ENCODE results near the gene EGF. TPM values are rescaled to one million over a fixed set of nuclear protein-coding genes. Genes with fewer than 3 reads are reported as not detected.

Gene EGF
- polyA plus RNA-seq, 3 donors from 2014 or later: 0.11 TPM; not detected in 2

DNA sequence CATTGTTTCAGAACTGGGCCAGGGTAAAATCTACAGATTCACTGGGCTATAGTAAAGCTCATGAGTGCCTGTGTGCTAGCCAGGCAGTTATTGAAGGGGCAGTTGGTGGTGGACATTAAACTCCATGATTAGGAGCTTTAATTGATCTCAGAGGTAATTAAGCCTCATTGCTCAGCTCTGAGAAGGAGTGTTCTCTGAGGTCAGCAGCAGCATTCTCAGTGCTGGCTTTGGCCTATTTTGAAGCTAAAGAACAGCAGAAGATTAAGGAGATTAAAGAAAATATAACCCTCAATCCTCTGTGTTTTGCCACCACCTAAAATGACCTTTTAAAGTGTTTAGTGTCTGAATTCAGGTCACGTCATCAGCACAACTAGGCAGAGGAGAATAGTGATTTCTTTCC lies 42.5 kb downstream of the EGF start:
- Mint-ChIP-seq H3K9me3 (no peaks in the 10 kb centered on the region), H3K36me3 (no peaks in the 10 kb centered on the region), H3K4me3 (no peak overlapping the region), H3K27ac (no peak overlapping the region), H3K4me1 (no peaks in the 10 kb centered on the region), H3K27me3 (ENCODE audit: low read depth in 3 of 3) (peaks cover 0 to 2% (median under 1%) of the 10 kb centered on the region in 3 donors)
- no peak for DNase-seq

DNA sequence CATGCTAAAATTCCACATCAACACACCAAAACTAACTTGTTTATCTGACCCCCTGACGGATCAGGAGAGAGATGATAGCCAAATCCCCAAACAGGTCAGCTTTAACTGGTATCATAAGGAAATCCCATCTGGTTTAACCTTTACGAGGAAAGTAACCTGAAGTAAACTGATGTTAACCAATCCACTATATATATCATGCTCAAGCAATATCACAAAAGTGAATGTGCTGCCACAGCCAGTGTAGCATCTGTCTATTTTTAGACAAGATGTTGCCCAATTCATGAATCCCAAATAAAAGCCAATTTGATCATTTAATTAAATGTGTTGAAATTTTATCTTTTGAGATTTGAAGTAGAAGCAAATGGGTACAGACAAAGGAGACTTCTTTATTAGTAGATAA lies 44.5 kb downstream of the EGF start:
- no peaks in the 10 kb centered on the region for H3K36me3 Mint-ChIP-seq
- H3K4me1 Mint-ChIP-seq: no peaks in the 10 kb centered on the region
- no peak overlapping the region for H3K27ac Mint-ChIP-seq
- H3K27me3 Mint-ChIP-seq (ENCODE audit: low read depth in 3 of 3): peaks cover 0 to 2% (median 0%) of the 10 kb centered on the region in 3 donors
- no peaks in the 10 kb centered on the region for H3K9me3 Mint-ChIP-seq
- DNase-seq: no peak
- H3K4me3 Mint-ChIP-seq: no peak overlapping the region

DNA sequence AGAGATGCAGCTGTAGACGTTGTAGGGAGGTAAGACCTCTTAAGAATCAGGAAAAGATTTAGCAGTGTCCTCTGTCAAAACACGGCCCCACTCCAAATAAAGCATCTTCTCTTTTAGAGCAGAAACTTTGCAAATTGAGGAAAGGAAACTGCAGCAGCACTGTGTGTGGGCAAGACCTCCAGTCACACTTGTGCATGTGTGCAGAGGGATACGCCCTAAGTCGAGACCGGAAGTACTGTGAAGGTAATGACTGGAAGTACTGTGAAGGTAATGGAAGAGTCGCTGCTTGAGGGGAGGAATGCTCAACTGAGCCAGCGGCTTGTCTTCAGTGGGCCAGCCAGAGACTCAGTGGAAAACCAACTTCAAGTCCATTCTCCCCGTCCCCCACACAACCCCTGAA lies 46.5 kb downstream of the EGF start:
- no peaks in the 10 kb centered on the region for H3K4me1 Mint-ChIP-seq
- no peak overlapping the region for H3K4me3 Mint-ChIP-seq
- no peaks in the 10 kb centered on the region for H3K9me3 Mint-ChIP-seq
- peaks cover 0 to 6% (median 0%) of the 10 kb centered on the region in 3 donors for H3K27me3 Mint-ChIP-seq (ENCODE audit: low read depth in 3 of 3)
- no peak for DNase-seq
- no peak overlapping the region for H3K27ac Mint-ChIP-seq
- no peaks in the 10 kb centered on the region for H3K36me3 Mint-ChIP-seq

DNA sequence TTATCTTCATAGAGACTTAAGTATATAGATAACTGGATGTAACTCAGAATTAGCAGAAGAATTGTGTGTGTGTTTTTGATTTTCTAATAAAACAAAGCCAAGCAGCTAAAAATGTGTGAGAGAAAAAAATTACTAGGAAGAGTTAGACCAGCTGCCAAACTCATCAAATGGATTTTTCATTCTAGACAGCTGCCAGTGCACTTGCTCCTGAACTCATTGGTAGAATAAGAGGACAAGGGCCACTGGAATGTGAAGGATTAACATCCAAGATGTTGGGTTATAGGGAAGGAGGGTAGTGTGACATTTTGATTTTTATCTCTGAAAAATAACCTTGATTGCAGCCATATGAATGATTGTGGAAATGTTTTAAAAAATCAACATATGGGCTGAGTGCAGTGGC lies 49.7 kb downstream of the EGF start:
- H3K4me1 Mint-ChIP-seq: no peaks in the 10 kb centered on the region
- no peaks in the 10 kb centered on the region for H3K9me3 Mint-ChIP-seq
- no peak overlapping the region for H3K4me3 Mint-ChIP-seq
- H3K27me3 Mint-ChIP-seq (ENCODE audit: low read depth in 3 of 3): peaks cover 0 to 3% (median under 1%) of the 10 kb centered on the region in 3 donors
- H3K36me3 Mint-ChIP-seq: no peaks in the 10 kb centered on the region
- no peak for DNase-seq
- no peak overlapping the region for H3K27ac Mint-ChIP-seq

DNA sequence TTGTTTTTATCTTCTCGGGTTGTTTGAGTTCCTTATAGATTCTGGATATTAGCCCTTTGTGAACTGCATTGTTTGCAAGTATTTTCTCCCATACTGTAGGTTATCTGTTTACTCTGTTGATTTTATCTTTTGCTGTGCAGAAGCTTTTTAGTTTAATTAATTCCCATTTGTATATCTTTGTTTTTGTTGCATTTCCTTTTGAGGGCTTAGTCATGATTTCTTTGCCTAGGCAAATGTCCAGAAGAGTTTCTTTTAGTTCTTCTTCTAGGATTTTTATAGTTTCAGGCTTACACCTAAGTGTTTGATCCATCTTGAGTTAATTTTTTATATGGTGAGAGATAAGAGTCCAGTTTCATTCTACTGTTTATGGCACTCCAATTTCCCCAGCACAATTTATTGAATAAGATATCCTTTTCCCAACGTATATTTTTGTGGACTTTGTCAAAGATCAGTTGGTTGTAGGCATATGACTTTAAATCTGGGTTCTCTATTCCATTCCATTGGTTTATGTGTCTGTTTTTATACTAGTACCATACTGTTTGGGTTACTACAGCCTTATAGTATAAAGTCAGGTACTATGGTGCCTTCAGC lies 54.3 kb downstream of the EGF start:
- Mint-ChIP-seq H3K9me3 (no peaks in the 10 kb centered on the region), H3K36me3 (no peaks in the 10 kb centered on the region), H3K4me1 (peaks cover 13 to 21% of the 10 kb centered on the region in 2 donors), H3K4me3 (no peak overlapping the region), H3K27me3 (ENCODE audit: low read depth in 3 of 3) (peaks cover 0 to 14% (median 3%) of the 10 kb centered on the region in 3 donors), H3K27ac (no peak overlapping the region)
- DNase-seq: no peak

DNA sequence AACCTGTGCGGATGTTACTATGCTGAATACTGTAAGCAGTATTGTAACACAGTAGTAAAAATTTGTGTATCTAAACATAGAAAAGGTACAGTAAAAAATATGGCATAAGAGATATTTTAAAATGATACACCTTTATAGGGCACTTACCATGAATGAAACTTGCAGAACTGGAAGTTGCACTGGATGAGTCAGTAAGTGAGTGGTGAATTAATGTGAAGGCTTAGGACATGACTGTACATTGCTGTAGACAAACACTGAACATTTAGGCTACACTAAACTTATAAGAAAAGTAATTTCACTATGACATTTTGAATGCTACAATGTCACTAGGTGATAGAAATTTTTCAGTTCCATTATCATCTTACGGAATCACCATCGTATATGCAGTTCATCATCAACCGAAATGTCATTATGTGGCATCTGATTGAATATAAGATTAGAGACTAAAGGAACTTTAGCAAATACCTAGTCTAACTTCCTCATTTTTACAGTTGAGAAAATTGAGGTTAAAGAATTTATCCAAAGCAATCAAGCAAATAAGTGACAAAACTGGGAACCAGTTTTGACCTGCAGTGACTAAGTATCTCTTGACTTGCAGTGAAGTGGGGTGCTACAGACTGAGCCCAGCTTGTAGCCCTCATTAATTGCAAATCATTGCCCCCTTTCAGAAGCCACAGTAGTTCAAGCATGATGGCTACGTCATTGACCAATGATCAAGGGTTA lies 55.3 kb downstream of the EGF start:
- H3K4me1 Mint-ChIP-seq: peaks cover 23 to 31% of the 10 kb centered on the region in 2 donors
- H3K36me3 Mint-ChIP-seq: no peaks in the 10 kb centered on the region
- no peak for DNase-seq
- no peaks in the 10 kb centered on the region for H3K9me3 Mint-ChIP-seq
- no peak overlapping the region for H3K27ac Mint-ChIP-seq
- H3K4me3 Mint-ChIP-seq: no peak overlapping the region
- H3K27me3 Mint-ChIP-seq (ENCODE audit: low read depth in 3 of 3): peaks cover 0 to 13% (median 3%) of the 10 kb centered on the region in 3 donors

DNA sequence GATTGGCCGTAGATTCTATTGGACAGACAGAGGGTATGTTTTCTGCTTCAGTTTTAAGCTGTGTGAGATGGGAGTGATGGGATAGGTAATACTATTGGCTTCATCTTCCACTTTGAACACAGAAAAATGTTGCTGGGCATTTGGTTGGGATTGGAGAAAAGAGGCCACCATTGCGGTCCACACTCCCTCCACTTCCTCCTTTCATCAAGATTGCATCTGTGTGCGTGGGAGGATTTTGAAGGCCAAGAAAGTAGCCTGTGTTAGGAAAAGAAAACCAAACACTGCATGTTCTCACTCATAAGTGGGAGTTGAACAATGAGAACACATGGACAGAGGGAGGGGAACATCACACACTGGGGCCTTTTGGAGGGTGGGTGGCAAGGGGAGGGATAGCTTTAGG lies 56.4 kb downstream of the EGF start:
- Mint-ChIP-seq H3K9me3 (no peaks in the 10 kb centered on the region), H3K36me3 (no peaks in the 10 kb centered on the region), H3K4me3 (peak overlapping the region in 1 of 5 donors; percentile 20), H3K27me3 (ENCODE audit: low read depth in 3 of 3) (peaks cover 0 to 10% (median 3%) of the 10 kb centered on the region in 3 donors), H3K4me1 (peaks cover 28 to 39% of the 10 kb centered on the region in 2 donors), H3K27ac (no peak overlapping the region)
- DNase-seq: no peak

DNA sequence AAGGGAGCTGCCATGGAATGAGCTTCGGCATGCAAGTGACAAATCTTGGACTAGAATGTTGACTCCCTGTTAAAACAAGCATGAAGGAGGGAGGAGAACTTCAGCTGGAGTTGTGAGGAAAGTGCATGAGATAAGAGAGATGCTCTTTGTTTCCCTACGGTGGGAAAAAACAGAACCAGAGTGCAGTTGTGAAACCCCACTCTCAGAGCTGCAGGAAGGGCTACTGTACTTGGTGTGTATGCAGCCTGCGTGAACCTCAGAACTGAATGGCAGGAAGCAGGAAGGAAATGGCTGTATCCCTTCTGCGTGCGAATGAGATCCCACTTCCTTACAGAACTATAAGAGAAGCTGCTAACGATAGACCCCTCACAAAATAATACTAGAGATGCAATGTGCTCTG lies 57.2 kb downstream of the EGF start:
- H3K4me3 Mint-ChIP-seq: peak overlapping the region; percentile 50 to 78 (median 72)
- H3K4me1 Mint-ChIP-seq: peaks cover 28 to 39% of the 10 kb centered on the region in 2 donors
- peak overlapping the region in 2 of 6 donors; percentile 1 to 7 for H3K27ac Mint-ChIP-seq
- DNase-seq: no peak
- no peaks in the 10 kb centered on the region for H3K36me3 Mint-ChIP-seq
- H3K9me3 Mint-ChIP-seq: no peaks in the 10 kb centered on the region
- H3K27me3 Mint-ChIP-seq (ENCODE audit: low read depth in 3 of 3): peaks cover 0 to 10% (median 3%) of the 10 kb centered on the region in 3 donors

DNA sequence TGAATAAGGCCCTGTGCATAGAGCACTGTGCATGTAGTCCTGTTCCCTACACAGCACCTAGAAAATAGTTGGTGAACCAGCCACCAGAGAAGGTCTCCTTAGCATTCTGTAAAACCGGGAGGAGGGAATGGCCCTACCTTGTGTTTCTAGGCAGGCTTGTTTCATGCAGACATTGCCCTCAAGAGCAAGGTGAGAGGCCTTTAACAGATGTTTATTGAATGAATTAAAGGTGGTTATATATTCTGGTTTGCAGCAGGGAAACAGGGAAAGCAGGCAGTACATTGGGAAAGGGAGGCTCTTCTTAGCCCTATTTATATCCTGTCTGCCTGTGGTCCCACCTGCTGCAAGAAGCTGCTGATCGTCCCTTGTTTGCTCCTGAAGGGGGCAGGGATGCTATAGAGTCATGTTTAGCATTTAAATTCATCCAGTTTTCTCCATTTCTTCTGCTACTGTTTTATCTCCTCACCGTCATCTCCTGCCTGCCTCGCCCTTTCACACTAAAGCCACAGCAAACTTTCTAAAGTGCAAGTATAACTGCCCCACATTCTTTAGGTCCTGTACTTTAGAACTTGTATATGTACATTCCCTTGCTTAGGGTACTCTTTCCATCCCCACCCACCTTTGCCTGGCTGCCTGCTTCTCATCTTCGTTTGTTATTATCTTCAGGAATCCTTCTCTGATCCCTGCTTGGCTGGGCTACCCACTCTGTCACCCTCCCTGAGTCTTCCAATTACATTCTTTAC lies 60.3 kb downstream of the EGF start:
- peaks cover 0 to 7% (median 4%) of the 10 kb centered on the region in 3 donors for H3K27me3 Mint-ChIP-seq (ENCODE audit: low read depth in 3 of 3)
- no peaks in the 10 kb centered on the region for H3K36me3 Mint-ChIP-seq
- peak overlapping the region in 1 of 6 donors; percentile 8 for H3K27ac Mint-ChIP-seq
- H3K4me3 Mint-ChIP-seq: peak overlapping the region in 2 of 5 donors; percentile 9 to 40
- H3K4me1 Mint-ChIP-seq: peaks cover 28 to 39% of the 10 kb centered on the region in 2 donors
- DNase-seq: no peak
- no peaks in the 10 kb centered on the region for H3K9me3 Mint-ChIP-seq

DNA sequence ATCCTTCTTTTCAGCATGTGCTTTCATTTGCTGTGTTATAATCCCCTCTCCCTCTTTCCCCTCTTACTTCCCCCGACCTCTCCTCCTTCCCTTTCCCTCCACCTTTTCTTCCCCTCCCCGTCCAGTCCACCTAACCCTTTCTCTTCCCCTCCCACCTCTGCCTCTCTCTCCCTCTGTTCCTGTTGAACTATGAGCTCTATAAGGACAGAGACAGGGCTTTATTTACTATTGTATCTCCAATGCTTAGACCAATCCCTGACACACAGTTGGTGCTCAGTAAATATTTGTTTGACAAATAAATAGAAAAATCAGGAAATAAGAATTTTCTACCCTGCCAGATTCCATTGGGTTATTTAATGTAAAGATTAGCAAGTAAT lies 60.8 kb downstream of the EGF start:
- H3K27ac Mint-ChIP-seq: peak overlapping the region in 1 of 6 donors; percentile 8
- DNase-seq: no peak
- H3K36me3 Mint-ChIP-seq: no peaks in the 10 kb centered on the region

DNA sequence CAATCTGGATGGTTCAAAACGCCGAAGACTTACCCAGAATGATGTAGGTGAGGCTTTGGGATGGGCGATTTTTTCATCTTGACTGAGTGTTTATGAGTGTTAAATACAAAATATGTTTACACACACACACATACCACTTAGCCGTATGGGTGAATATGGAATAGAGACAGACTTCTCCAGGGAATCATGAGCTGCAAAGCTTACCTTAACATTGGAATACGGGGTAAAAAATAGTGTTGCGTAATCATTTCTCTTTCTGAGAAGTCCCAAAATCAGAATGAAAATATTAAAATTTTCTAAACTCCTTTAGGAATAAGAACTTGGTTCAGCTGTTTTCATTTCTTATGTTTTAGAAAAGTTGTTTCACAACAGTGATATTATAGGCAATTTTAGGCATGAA lies 63.5 kb downstream of the EGF start:
- no peak overlapping the region for H3K27ac Mint-ChIP-seq
- no peak overlapping the region for H3K4me3 Mint-ChIP-seq
- no peaks in the 10 kb centered on the region for H3K36me3 Mint-ChIP-seq
- H3K4me1 Mint-ChIP-seq: peaks cover 15 to 19% of the 10 kb centered on the region in 2 donors
- peaks cover 2 to 4% (median 3%) of the 10 kb centered on the region in 3 donors for H3K27me3 Mint-ChIP-seq (ENCODE audit: low read depth in 3 of 3)
- H3K9me3 Mint-ChIP-seq: no peaks in the 10 kb centered on the region
- no peak for DNase-seq

More for the DNA sequence above, 60.8 kb downstream of the EGF start:
- no peaks in the 10 kb centered on the region for H3K9me3 Mint-ChIP-seq
- H3K4me3 Mint-ChIP-seq: peak overlapping the region in 2 of 5 donors; percentile 9 to 40
- H3K27me3 Mint-ChIP-seq (ENCODE audit: low read depth in 3 of 3): peaks cover 0 to 7% (median 4%) of the 10 kb centered on the region in 3 donors
- H3K4me1 Mint-ChIP-seq: peaks cover 28 to 39% of the 10 kb centered on the region in 2 donors

DNA sequence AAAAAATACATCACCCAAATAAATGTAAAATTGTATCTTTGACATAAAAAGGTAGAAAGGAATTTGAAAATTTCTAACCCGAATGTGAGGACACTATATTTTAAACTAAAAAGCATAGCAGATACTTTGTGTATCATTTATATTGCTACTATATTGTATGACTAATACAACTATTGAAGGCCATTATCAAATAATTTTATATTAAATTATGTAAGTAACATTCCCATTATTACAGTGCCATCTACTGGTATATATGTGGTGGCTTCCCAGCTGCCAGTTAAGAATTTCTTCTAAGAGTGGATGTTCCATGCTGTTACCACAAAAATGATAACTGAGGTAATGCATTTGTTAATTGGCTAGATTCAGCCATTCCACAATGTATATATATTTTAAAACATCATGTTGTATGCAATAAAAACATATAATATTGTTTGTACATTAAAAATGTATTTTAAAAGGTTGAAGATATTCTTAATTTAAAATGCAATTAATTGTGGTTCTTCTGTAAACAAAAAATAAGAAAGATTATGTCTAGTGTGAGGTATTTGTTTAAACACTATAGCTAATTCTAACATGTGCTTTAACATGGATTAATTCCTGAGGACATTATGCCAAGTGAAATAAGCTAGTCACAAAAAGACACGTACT lies 65.3 kb downstream of the EGF start:
- H3K27me3 Mint-ChIP-seq (ENCODE audit: low read depth in 3 of 3): peaks cover 2 to 4% (median 3%) of the 10 kb centered on the region in 3 donors
- H3K27ac Mint-ChIP-seq: no peak overlapping the region
- H3K36me3 Mint-ChIP-seq: no peaks in the 10 kb centered on the region
- no peak overlapping the region for H3K4me3 Mint-ChIP-seq
- no peaks in the 10 kb centered on the region for H3K9me3 Mint-ChIP-seq
- H3K4me1 Mint-ChIP-seq: peaks cover 5 to 8% of the 10 kb centered on the region in 2 donors
- DNase-seq: peak; percentile 9 to 19 (median 13)

DNA sequence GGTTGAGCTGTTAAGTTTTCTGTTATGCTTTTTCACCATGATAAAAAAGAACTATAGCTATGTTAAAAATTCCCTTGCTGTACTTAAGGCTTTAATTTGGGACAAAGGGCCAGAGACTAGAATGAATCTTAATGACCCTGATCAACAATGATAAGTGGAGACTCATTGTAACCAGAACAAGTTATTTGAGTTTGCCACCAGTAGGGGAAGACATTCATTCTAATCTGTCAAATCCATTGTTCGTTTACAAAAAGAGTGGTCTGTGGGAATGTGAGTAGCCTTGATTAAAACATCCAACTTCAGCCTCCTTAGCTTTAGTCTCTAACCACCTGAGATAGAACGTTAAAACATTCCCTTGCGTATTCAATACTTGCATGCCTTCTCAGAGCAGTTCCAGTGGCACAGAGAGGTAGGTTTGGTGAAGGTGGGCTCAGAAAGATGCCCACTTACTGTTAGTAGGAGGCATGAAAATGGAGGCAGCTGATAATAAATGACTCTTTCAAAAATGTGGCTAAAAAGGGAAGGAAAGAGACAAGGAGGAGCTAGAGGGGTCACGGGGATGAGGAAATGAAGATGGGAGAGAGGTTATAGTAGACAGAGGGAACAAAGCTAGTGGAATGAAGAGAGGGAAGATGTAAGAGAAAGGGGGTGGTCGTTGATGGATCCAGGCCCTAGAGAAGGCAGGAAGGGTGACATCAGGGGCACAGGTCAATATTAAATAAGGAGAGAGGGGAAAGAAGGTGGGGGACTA lies 66.2 kb downstream of the EGF start:
- Mint-ChIP-seq H3K9me3 (no peaks in the 10 kb centered on the region), H3K27ac (no peak overlapping the region), H3K36me3 (no peaks in the 10 kb centered on the region), H3K27me3 (ENCODE audit: low read depth in 3 of 3) (peaks cover 2 to 4% (median 3%) of the 10 kb centered on the region in 3 donors), H3K4me1 (no peaks in the 10 kb centered on the region), H3K4me3 (no peak overlapping the region)
- no peak for DNase-seq
